Left lung (tissue), 10 donors: ENCODE data around the gene TPCN2. TPM values are rescaled to one million over a fixed set of nuclear protein-coding genes. Genes with fewer than 3 reads are reported as not detected.

Source experiments
- ATAC-seq: fragments of 200-7000 bp; cut with Tn5 transposase; one replicate; pipeline ENCODE4 v1.9.1; 2020; ENCODE audit warnings: moderate library complexity
- DNase-seq, 4 donors: peaks; one replicate each; pipeline ENCODE4 v3.0.0-alpha.2; 2013 to 2020
- H3K27ac ChIP-seq, 2 donors: fragments of 200-600 bp; sonication (generic) in 1 of 2; one replicate each; pipeline versions ENCODE4 v1.5.0 to v1.8.0; 2020 to 2021
- H3K27me3 ChIP-seq, 2 donors: fragments of 200-600 bp; sonication (generic) in 1 of 2; one replicate each; pipeline versions ENCODE4 v1.5.0 to v1.8.0; 2020 to 2021
- H3K36me3 ChIP-seq, 2 donors: fragments of 200-600 bp; sonication (generic) in 1 of 2; one replicate each; pipeline versions ENCODE4 v1.5.0 to v1.8.0; 2020 to 2021
- H3K4me1 ChIP-seq, 2 donors: fragments of 200-600 bp; one replicate each; pipeline ENCODE4 v1.8.0; 2021
- H3K4me3 ChIP-seq, 2 donors: fragments of 200-600 bp; sonication (generic) in 1 of 2; one replicate each; pipeline versions ENCODE4 v1.5.0 to v1.8.0; 2020 to 2021; ENCODE audit warnings: mild to moderate bottlenecking in 1 of 2
- H3K9me3 ChIP-seq, 2 donors: fragments of 200-600 bp; sonication (generic) in 1 of 2; one replicate each; pipeline versions ENCODE4 v1.5.0 to v1.8.0; 2020 to 2021
- CTCF ChIP-seq, 2 donors: fragments of 200-600 bp; sonication (generic) in 1 of 2; IDR thresholded peaks; one replicate each; pipeline versions ENCODE4 v1.5.0 to v1.8.0; 2021; ENCODE audit warnings: antibody characterized with exemption in 2 of 2
- intact Hi-C, 2 donors: fragments of 100-400 bp; cut with DNase I; formaldehyde crosslinking; loops; one replicate each; pipeline versions ENCODE4 v1.11.2 to v1.14.2; 2022
- polyA plus RNA-seq, 6 donors: library from polyadenylated mRNA; unstranded; fragments of 120-200 nt; gene quantifications; one replicate each; pipeline ENCODE4 v1.2.1, GENCODE V29; 2013; ENCODE audit not compliant: insufficient read length in 6 of 6
- total RNA-seq, 2 donors: library from RNA; stranded (reverse); fragmentation: NEBNext Ultra II Directional; extraction: Animal tissue kit (Norgen Biotek cat#: 25700); gene quantifications; one replicate each; pipeline ENCODE4 v1.2.1, GENCODE V29; 2021
- donor health status: DM: no; HTN: yes; CAD: no.
- donor health status: DM: no; HTN: no; CAD: no.

The TPCN2 gene
- total and polyA plus RNA-seq, 8 donors, result 12.1 to 22.0 (median 14.9) TPM

- intact Hi-C loops, result no loop called here
- DNase-seq (peak in 1 of 4 donors; percentile 70), ATAC-seq (no peak)
- Histone ChIP-seq H3K27ac (no peak overlapping the region), H3K4me3 (no peak overlapping the region), H3K9me3 (no peaks in the 10 kb centered on the region), H3K27me3 (no peaks in the 10 kb centered on the region), H3K36me3 (peaks cover 0 to 83% of the 10 kb centered on the region in 2 donors), H3K4me1 (peaks cover 0 to 15% of the 10 kb centered on the region in 2 donors)
- no peak for TF ChIP-seq CTCF (IDR thresholded peaks at IDR 0.05)
Measured at GRCh38 chr11:69058511-69059270, 10.0 kb downstream of the TPCN2 start.

GRCh38 chr11:69059429-69059828 is 10.7 kb downstream of the TPCN2 start:
- no peak overlapping the region for H3K4me3 ChIP-seq
- H3K27me3 ChIP-seq, result no peaks in the 10 kb centered on the region
- intact Hi-C loops, result no loop called here
- DNase-seq (peak in 1 of 4 donors; percentile 30), ATAC-seq (no peak)
- H3K27ac ChIP-seq, result no peak overlapping the region
- H3K9me3 ChIP-seq, result no peaks in the 10 kb centered on the region
- peaks cover 0 to 83% of the 10 kb centered on the region in 2 donors for H3K36me3 ChIP-seq
- peaks cover 0 to 11% of the 10 kb centered on the region in 2 donors for H3K4me1 ChIP-seq
- no peak for TF ChIP-seq CTCF (IDR thresholded peaks at IDR 0.05)

- H3K4me3 ChIP-seq, result no peak overlapping the region
Measured at GRCh38 chr11:69059985-69060384, 11.3 kb downstream of the TPCN2 start.

GRCh38 chr11:69060806-69061712 is 12.3 kb downstream of the TPCN2 start:
- intact Hi-C loops, result no loop called here

More at GRCh38 chr11:69059985-69060384, 11.3 kb downstream of the TPCN2 start:
- Histone ChIP-seq H3K9me3 (no peaks in the 10 kb centered on the region), H3K36me3 (peaks cover 0 to 79% of the 10 kb centered on the region in 2 donors), H3K4me1 (peaks cover 0 to 11% of the 10 kb centered on the region in 2 donors), H3K27me3 (no peaks in the 10 kb centered on the region), H3K27ac (no peak overlapping the region)
- ATAC-seq (no peak), DNase-seq (peak in 1 of 4 donors; percentile 51)
- intact Hi-C loops, result no loop called here
- TF ChIP-seq CTCF (IDR thresholded peaks at IDR 0.05), result no peak

More at GRCh38 chr11:69060806-69061712, 12.3 kb downstream of the TPCN2 start:
- Histone ChIP-seq H3K27me3 (no peaks in the 10 kb centered on the region), H3K4me3 (no peak overlapping the region), H3K36me3 (peaks cover 0 to 78% of the 10 kb centered on the region in 2 donors), H3K4me1 (peaks cover 0 to 2% of the 10 kb centered on the region in 2 donors), H3K9me3 (no peaks in the 10 kb centered on the region), H3K27ac (no peak overlapping the region)
- ATAC-seq, result no peak
- DNase-seq, result peak in 1 of 4 donors; percentile 69
- no peak for TF ChIP-seq CTCF (IDR thresholded peaks at IDR 0.05)
